CD14-positive monocyte (primary cell): ENCODE results near the gene PXN. TPM values are rescaled to one million over a fixed set of nuclear protein-coding genes. Genes with fewer than 3 reads are reported as not detected.

Experiments used
- DNase-seq, 3 donors: peaks; one replicate each; pipeline ENCODE4 v3.0.0-alpha.2; 2011 to 2022
- H2AFZ ChIP-seq: 2 replicates; pipeline ENCODE4 v1.6.0; 2012; ENCODE audit warnings: mild to moderate bottlenecking, low read depth, low read length, inconsistent platforms; ENCODE audit not compliant: insufficient read depth, poor library complexity, severe bottlenecking
- H3K27ac ChIP-seq, 2 donors: 1 replicate in 1 of 2; 2 replicates in 1 of 2; pipeline ENCODE4 v1.5.1; 2012 to 2013; ENCODE audit warnings: low read length in 2 of 2, control low read depth in 1 of 2, inconsistent platforms in 1 of 2, low read depth in 1 of 2, mild to moderate bottlenecking in 1 of 2
- H3K27me3 ChIP-seq, 2 donors: one replicate each; pipeline versions ENCODE4 v1.6.0 to v1.6.1; 2011 to 2013; ENCODE audit warnings: low read length in 2 of 2; ENCODE audit not compliant: control insufficient read depth in 2 of 2, insufficient read depth in 2 of 2
- H3K36me3 ChIP-seq, 2 donors: replicated peaks in 1 of 2; 1 replicate in 1 of 2; 2 replicates in 1 of 2; pipeline versions ENCODE4 v1.5.1 to v1.6.1; 2012 to 2013; ENCODE audit warnings: low read length in 2 of 2, control low read depth in 1 of 2, inconsistent platforms in 1 of 2, mild to moderate bottlenecking in 1 of 2; ENCODE audit not compliant: insufficient read depth in 2 of 2, control insufficient read depth in 1 of 2
- H3K4me1 ChIP-seq, 2 donors: 1 replicate in 1 of 2; 2 replicates in 1 of 2; pipeline versions ENCODE4 v1.5.1 to v1.6.1; 2012 to 2013; ENCODE audit warnings: low read length in 2 of 2, control low read depth in 1 of 2, inconsistent platforms in 1 of 2, mild to moderate bottlenecking in 1 of 2, moderate library complexity in 1 of 2; ENCODE audit not compliant: insufficient read depth in 2 of 2, control insufficient read depth in 1 of 2
- H3K4me2 ChIP-seq: replicated peaks from 2 replicates; pipeline ENCODE3; 2012; ENCODE audit warnings: low read length, moderate library complexity, mild to moderate bottlenecking; ENCODE audit not compliant: poor library complexity, severe bottlenecking; ENCODE audit errors: extremely low read depth
- H3K4me3 ChIP-seq, 3 experiments: fragments of 200-600 bp in 1 of 3; sonication (generic) in 1 of 3; replicated peaks in 1 of 3; 1 replicate in 2 of 3; 2 replicates in 1 of 3; pipeline ENCODE4 v1.5.1; 2011 to 2013; ENCODE audit warnings: low read length in 3 of 3, mild to moderate bottlenecking in 3 of 3, control low read depth in 2 of 3, low read depth in 2 of 3, inconsistent platforms in 1 of 3, moderate library complexity in 1 of 3
- H3K79me2 ChIP-seq: 2 replicates; pipeline ENCODE4 v1.6.0; 2012; ENCODE audit warnings: mild to moderate bottlenecking, control low read depth, inconsistent platforms, low read length, moderate library complexity; ENCODE audit not compliant: insufficient read depth
- H3K9ac ChIP-seq: 2 replicates; pipeline ENCODE4 v1.6.0; 2017; ENCODE audit warnings: low read length, mild to moderate bottlenecking; ENCODE audit not compliant: insufficient read depth, poor library complexity, severe bottlenecking
- H3K9me3 ChIP-seq, 2 donors: replicated peaks in 1 of 2; 1 replicate in 1 of 2; 2 replicates in 1 of 2; pipeline versions ENCODE4 v1.5.1 to v1.6.1; 2012 to 2013; ENCODE audit warnings: low read length in 2 of 2, control low read depth in 1 of 2; ENCODE audit not compliant: control insufficient read depth in 1 of 2, insufficient read depth in 1 of 2
- H4K20me1 ChIP-seq: 2 replicates; pipeline ENCODE4 v1.6.0; 2012; ENCODE audit warnings: mild to moderate bottlenecking, low read length, control low read depth, moderate library complexity; ENCODE audit not compliant: insufficient read depth
- H3K27ac Mint-ChIP-seq, 7 donors: one replicate each; pipeline ENCODE4 v1.8.0; 2020; ENCODE audit warnings: mild to moderate bottlenecking in 7 of 7, mixed read lengths in 7 of 7, moderate library complexity in 6 of 7, inconsistent platforms in 2 of 7
- H3K27me3 Mint-ChIP-seq, 3 donors: one replicate each; pipeline ENCODE4 v1.8.0; 2021 to 2022; ENCODE audit warnings: low read depth in 3 of 3, mild to moderate bottlenecking in 3 of 3, mixed read lengths in 3 of 3, moderate library complexity in 3 of 3, inconsistent platforms in 1 of 3
- H3K36me3 Mint-ChIP-seq, 2 donors: one replicate each; pipeline ENCODE4 v1.8.0; 2020; ENCODE audit warnings: mixed read lengths in 2 of 2, inconsistent platforms in 1 of 2, mild to moderate bottlenecking in 1 of 2
- H3K4me1 Mint-ChIP-seq: one replicate; pipeline ENCODE4 v1.8.0; 2020; ENCODE audit warnings: mild to moderate bottlenecking, mixed read lengths
- H3K4me3 Mint-ChIP-seq, 2 donors: one replicate each; pipeline ENCODE4 v1.8.0; 2020; ENCODE audit warnings: mild to moderate bottlenecking in 2 of 2, mixed read lengths in 2 of 2, moderate library complexity in 1 of 2
- H3K9me3 Mint-ChIP-seq, 7 donors: one replicate each; pipeline ENCODE4 v1.8.0; 2020 to 2022; ENCODE audit warnings: mixed read lengths in 7 of 7, mild to moderate bottlenecking in 6 of 7, moderate library complexity in 6 of 7, inconsistent platforms in 2 of 7
- WGBS: methylation state at CpG from one replicate; pipeline ENCODE4 v1.1.5; 2013; ENCODE audit warnings: missing lambda C conversion rate; ENCODE audit not compliant: insufficient coverage; 5-methylcytosine and 5-hydroxymethylcytosine counted together
- intact Hi-C, 2 donors: fragments of 100-400 bp; cut with micrococcal nuclease; formaldehyde crosslinking; loops; one replicate each; pipeline versions ENCODE4 v1.15.0 to v1.15.1; 2023
- polyA plus RNA-seq, 3 donors: library from polyadenylated mRNA; depleted of rRNA in 1 of 3; unstranded in 2 of 3; stranded (reverse) in 1 of 3; fragments of 300-500 nt in 2 of 3; fragments of >200 nt in 1 of 3; fragmentation: Illumina TruSeq in 2 of 3; gene quantifications; 1 replicate in 2 of 3; 2 replicates in 1 of 3; pipeline ENCODE4 v1.2.3, GENCODE V29; 2012 to 2021
- TF ChIP-seq, protein P1 (sequence below): fragments of 200-600 bp; IDR thresholded peaks from one replicate; pipeline ENCODE4 v1.8.0; 2022; ENCODE audit warnings: antibody characterized with exemption, mild to moderate bottlenecking

Gene PXN
- polyA plus RNA-seq, 3 donors: 62.5 to 106 (median 98.4) TPM

- WGBS: 94% methylated on average over 5 of the region's 8 CpGs
- Mint-ChIP-seq H3K4me1 (peaks cover 5% of the 10 kb centered on the region), H3K36me3 (peaks cover 77 to 99% of the 10 kb centered on the region in 2 donors), H3K27me3 (peaks cover 0 to 3% (median 0%) of the 10 kb centered on the region in 3 donors), H3K27ac (peak overlapping the region in 2 of 7 donors; percentile 1 to 26), H3K9me3 (no peaks in the 10 kb centered on the region), H3K4me3 (no peak overlapping the region)
- peaks cover 4% of the 10 kb centered on the region for H3K79me2 ChIP-seq
- TF ChIP-seq, protein P1, sequence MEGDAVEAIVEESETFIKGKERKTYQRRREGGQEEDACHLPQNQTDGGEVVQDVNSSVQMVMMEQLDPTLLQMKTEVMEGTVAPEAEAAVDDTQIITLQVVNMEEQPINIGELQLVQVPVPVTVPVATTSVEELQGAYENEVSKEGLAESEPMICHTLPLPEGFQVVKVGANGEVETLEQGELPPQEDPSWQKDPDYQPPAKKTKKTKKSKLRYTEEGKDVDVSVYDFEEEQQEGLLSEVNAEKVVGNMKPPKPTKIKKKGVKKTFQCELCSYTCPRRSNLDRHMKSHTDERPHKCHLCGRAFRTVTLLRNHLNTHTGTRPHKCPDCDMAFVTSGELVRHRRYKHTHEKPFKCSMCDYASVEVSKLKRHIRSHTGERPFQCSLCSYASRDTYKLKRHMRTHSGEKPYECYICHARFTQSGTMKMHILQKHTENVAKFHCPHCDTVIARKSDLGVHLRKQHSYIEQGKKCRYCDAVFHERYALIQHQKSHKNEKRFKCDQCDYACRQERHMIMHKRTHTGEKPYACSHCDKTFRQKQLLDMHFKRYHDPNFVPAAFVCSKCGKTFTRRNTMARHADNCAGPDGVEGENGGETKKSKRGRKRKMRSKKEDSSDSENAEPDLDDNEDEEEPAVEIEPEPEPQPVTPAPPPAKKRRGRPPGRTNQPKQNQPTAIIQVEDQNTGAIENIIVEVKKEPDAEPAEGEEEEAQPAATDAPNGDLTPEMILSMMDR: no peak
- H2AFZ ChIP-seq: no peak overlapping the region
- no peaks in the 10 kb centered on the region for H3K9me3 ChIP-seq
- peaks cover 83 to 95% of the 10 kb centered on the region in 2 donors for H3K36me3 ChIP-seq
- intact Hi-C loops: no loop called here
- peaks cover 22% of the 10 kb centered on the region for H4K20me1 ChIP-seq
- no peak overlapping the region for H3K4me2 ChIP-seq
- no peak for DNase-seq
- no peaks in the 10 kb centered on the region for H3K4me1 ChIP-seq
- no peak overlapping the region for H3K9ac ChIP-seq
- H3K4me3 ChIP-seq: no peak overlapping the region
- no peak overlapping the region for H3K27ac ChIP-seq
- no peaks in the 10 kb centered on the region for H3K27me3 ChIP-seq
Observed at GRCh38 chr12:120181991-120182631, 83.4 kb downstream of the PXN start.

GRCh38 chr12:120180975-120181374, 84.6 kb downstream of the PXN start:
- Histone ChIP-seq H2AFZ (no peak overlapping the region), H3K36me3 (peaks cover 86 to 97% of the 10 kb centered on the region in 2 donors), H3K4me3 (no peak overlapping the region), H3K9ac (no peak overlapping the region), H3K27ac (no peak overlapping the region), H3K9me3 (no peaks in the 10 kb centered on the region), H4K20me1 (peaks cover 18% of the 10 kb centered on the region), H3K27me3 (no peaks in the 10 kb centered on the region), H3K4me2 (no peak overlapping the region), H3K79me2 (no peaks in the 10 kb centered on the region), H3K4me1 (no peaks in the 10 kb centered on the region)
- H3K36me3 Mint-ChIP-seq: peaks cover 78 to 99% of the 10 kb centered on the region in 2 donors
- WGBS: 100% methylated on average over 4 of the region's 7 CpGs
- H3K4me1 Mint-ChIP-seq: no peaks in the 10 kb centered on the region
- DNase-seq: no peak
- intact Hi-C loops: no loop called here
- no peak overlapping the region for H3K27ac Mint-ChIP-seq
- TF ChIP-seq, protein P1: no peak
- H3K9me3 Mint-ChIP-seq: no peaks in the 10 kb centered on the region
- H3K27me3 Mint-ChIP-seq: peaks cover 0 to 3% (median 0%) of the 10 kb centered on the region in 3 donors
- no peak overlapping the region for H3K4me3 Mint-ChIP-seq
